ENCODE data around the gene STRADA. TPM values are rescaled to one million over a fixed set of nuclear protein-coding genes. Genes with fewer than 3 reads are reported as not detected.

The STRADA gene
- total RNA-seq, 1 donor from 2014 or later = 17.2 TPM

- Histone ChIP-seq H3K36me3 (ENCODE audit: control insufficient read depth, insufficient read depth, low read length) (no peaks in the 10 kb centered on the region), H3K4me3 (ENCODE audit: low read depth, low read length) (no peak overlapping the region), H3K27me3 (ENCODE audit: control insufficient read depth, insufficient read depth, low read length) (no peaks in the 10 kb centered on the region)
- DNase-seq (ENCODE audit: low read depth) = no peak
- TF ChIP-seq CTCF (IDR thresholded peaks at IDR 0.05; ENCODE audit: insufficient read depth, low read length, poor library complexity, severe bottlenecking) = no peak
Observed at GRCh38 chr17:63762161-63763078, 20.8 kb upstream of the STRADA start.

- Histone ChIP-seq H3K27me3 (ENCODE audit: control insufficient read depth, insufficient read depth, low read length) (no peaks in the 10 kb centered on the region), H3K4me3 (ENCODE audit: low read depth, low read length) (no peak overlapping the region), H3K36me3 (ENCODE audit: control insufficient read depth, insufficient read depth, low read length) (no peaks in the 10 kb centered on the region)
- no peak for TF ChIP-seq CTCF (IDR thresholded peaks at IDR 0.05; ENCODE audit: insufficient read depth, low read length, poor library complexity, severe bottlenecking)
- DNase-seq (ENCODE audit: low read depth) = no peak
Observed at GRCh38 chr17:63760771-63761539, 19.4 kb upstream of the STRADA start.

GRCh38 chr17:63758428-63758827, 16.8 kb upstream of the STRADA start:
- DNase-seq (ENCODE audit: low read depth) = no peak
- no peak overlapping the region for H3K4me3 ChIP-seq (ENCODE audit: low read depth, low read length)
- TF ChIP-seq CTCF (IDR thresholded peaks at IDR 0.05; ENCODE audit: insufficient read depth, low read length, poor library complexity, severe bottlenecking) = no peak
- peaks cover 1% of the 10 kb centered on the region for H3K36me3 ChIP-seq (ENCODE audit: control insufficient read depth, insufficient read depth, low read length)
- H3K27me3 ChIP-seq (ENCODE audit: control insufficient read depth, insufficient read depth, low read length) = no peaks in the 10 kb centered on the region

GRCh38 chr17:63754046-63754445, 12.4 kb upstream of the STRADA start:
- H3K4me3 ChIP-seq (ENCODE audit: low read depth, low read length) = no peak overlapping the region
- no peak for TF ChIP-seq CTCF (IDR thresholded peaks at IDR 0.05; ENCODE audit: insufficient read depth, low read length, poor library complexity, severe bottlenecking)
- H3K27me3 ChIP-seq (ENCODE audit: control insufficient read depth, insufficient read depth, low read length) = no peaks in the 10 kb centered on the region
- peaks cover 3% of the 10 kb centered on the region for H3K36me3 ChIP-seq (ENCODE audit: control insufficient read depth, insufficient read depth, low read length)
- no peak for DNase-seq (ENCODE audit: low read depth)

GRCh38 chr17:63753215-63753614, 11.6 kb upstream of the STRADA start:
- Histone ChIP-seq H3K4me3 (ENCODE audit: low read depth, low read length) (no peak overlapping the region), H3K27me3 (ENCODE audit: control insufficient read depth, insufficient read depth, low read length) (no peaks in the 10 kb centered on the region), H3K36me3 (ENCODE audit: control insufficient read depth, insufficient read depth, low read length) (peaks cover 3% of the 10 kb centered on the region)
- TF ChIP-seq CTCF (IDR thresholded peaks at IDR 0.05; ENCODE audit: insufficient read depth, low read length, poor library complexity, severe bottlenecking) = no peak
- no peak for DNase-seq (ENCODE audit: low read depth)

Measured in kidney epithelial cell (primary cell).